Body of pancreas (tissue), 4 donors: ENCODE data around the gene ZNF511. TPM values are rescaled to one million over a fixed set of nuclear protein-coding genes. Genes with fewer than 3 reads are reported as not detected.

Experiments used
- ATAC-seq: fragments of 150-250 bp; one replicate; pipeline ENCODE4 v1.9.1; 2016
- DNase-seq, 4 donors: peaks; one replicate each; pipeline ENCODE4 v3.0.0-alpha.2; 2019
- H3K27ac ChIP-seq, 4 donors: fragments of 200-600 bp; sonication (generic); 1 replicate in 3 of 4; 2 replicates in 1 of 4; pipeline versions ENCODE4 v1.5.1 to v1.6.1; 2016 to 2019; ENCODE audit warnings: mild to moderate bottlenecking in 1 of 4, mixed read lengths in 1 of 4, moderate library complexity in 1 of 4
- H3K27me3 ChIP-seq, 2 donors: fragments of 200-600 bp; sonication (generic); one replicate each; pipeline ENCODE4 v1.6.0; 2016; ENCODE audit warnings: mild to moderate bottlenecking in 1 of 2
- H3K36me3 ChIP-seq, 2 donors: fragments of 200-600 bp; sonication (generic); replicated peaks in 1 of 2; 2 replicates each; pipeline ENCODE4 v1.5.1; 2016; ENCODE audit warnings: low read depth in 2 of 2; ENCODE audit not compliant: insufficient read depth in 1 of 2
- H3K4me1 ChIP-seq: fragments of 200-600 bp; sonication (generic); one replicate; pipeline ENCODE4 v1.6.0; 2016
- H3K4me3 ChIP-seq, 2 donors: fragments of 200-600 bp; sonication (generic); 1 replicate in 1 of 2; 2 replicates in 1 of 2; pipeline ENCODE4 v1.5.1; 2016 to 2019
- H3K9me3 ChIP-seq, 3 donors: fragments of 200-600 bp; sonication (generic); 1 replicate in 2 of 3; 2 replicates in 1 of 3; pipeline ENCODE4 v1.5.1; 2016
- CTCF ChIP-seq, 7 experiments: fragments of 450-650 bp in 4 of 7; fragments of 200-600 bp in 3 of 7; sonication (generic) in 3 of 7; IDR thresholded peaks; one replicate each; pipeline ENCODE4 v1.5.1; 2016 to 2019; ENCODE audit warnings: antibody characterized with exemption in 7 of 7
- POLR2A ChIP-seq, 3 donors: fragments of 450-650 bp; IDR thresholded peaks; one replicate each; pipeline ENCODE4 v1.6.1; 2016; ENCODE audit warnings: antibody characterized with exemption in 3 of 3, mild to moderate bottlenecking in 2 of 3
- WGBS, 2 donors: methylation state at CpG; one replicate each; pipeline ENCODE4 v1.1.5; 2017; 5-methylcytosine and 5-hydroxymethylcytosine counted together
- intact Hi-C: fragments of 100-400 bp; cut with DNase I; formaldehyde crosslinking; loops from one replicate; pipeline ENCODE4 v1.15.1; 2023
- total RNA-seq, 2 donors: library from RNA; depleted of rRNA; stranded (reverse); fragments of >200 nt; gene quantifications; one replicate each; pipeline ENCODE4 v1.1.0, GENCODE V29; 2016

Gene ZNF511
- total RNA-seq, 2 donors from 2014 or later: 15.0 to 22.7 TPM

GRCh38 chr10:133353988-133354605 is 45.4 kb downstream of the ZNF511 start:
- ATAC-seq (no peak), DNase-seq (no peak)
- 83 to 90% methylated on average over 11 to 15 of the region's 16 CpGs for WGBS, 2 donors
- no peak overlapping the region for H3K27ac ChIP-seq
- no peak overlapping the region for H3K4me3 ChIP-seq
- peaks cover 27% of the 10 kb centered on the region for H3K4me1 ChIP-seq
- intact Hi-C loops: no loop called here
- no peaks in the 10 kb centered on the region for H3K27me3 ChIP-seq
- H3K36me3 ChIP-seq: no peaks in the 10 kb centered on the region
- no peak for TF ChIP-seq CTCF (IDR thresholded peaks at IDR 0.05)
- no peak for TF ChIP-seq POLR2A (IDR thresholded peaks at IDR 0.05)
- H3K9me3 ChIP-seq: no peaks in the 10 kb centered on the region

DNA sequence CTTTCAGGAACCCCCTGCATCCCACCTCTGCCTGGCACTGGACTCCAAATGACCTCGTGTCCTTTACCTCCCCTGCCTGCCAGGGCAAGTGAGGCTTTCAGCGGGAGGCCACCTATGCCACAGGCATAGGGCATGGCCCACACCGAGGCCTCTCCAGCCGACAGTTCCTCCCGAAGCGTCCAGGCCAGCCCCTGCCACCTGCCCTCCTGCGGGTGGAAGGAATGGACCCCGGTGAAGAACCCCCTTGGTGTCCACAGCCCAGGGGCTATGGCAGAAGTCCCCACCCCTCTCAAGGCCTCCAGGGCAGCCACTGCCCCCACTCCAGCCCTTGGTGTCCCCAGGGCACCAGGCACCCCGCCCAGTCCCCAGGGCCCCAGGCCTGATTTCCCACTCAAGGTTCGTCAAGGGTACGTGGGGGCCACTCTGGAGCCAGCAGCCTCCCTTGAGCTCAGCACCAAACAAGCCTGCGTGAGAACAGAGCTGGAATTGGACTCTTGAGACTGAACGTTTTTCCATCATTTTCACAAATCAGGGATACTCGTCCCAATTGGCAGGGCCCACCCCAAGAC is 46.0 kb downstream of the ZNF511 start:
- H3K9me3 ChIP-seq: no peaks in the 10 kb centered on the region
- peaks cover 34% of the 10 kb centered on the region for H3K4me1 ChIP-seq
- H3K27ac ChIP-seq: no peak overlapping the region
- H3K27me3 ChIP-seq: no peaks in the 10 kb centered on the region
- intact Hi-C loops: no loop called here
- ATAC-seq: no peak
- WGBS, 2 donors: 87 to 94% methylated on average over 10 to 11 of the region's 14 CpGs
- no peaks in the 10 kb centered on the region for H3K36me3 ChIP-seq
- no peak for DNase-seq
- H3K4me3 ChIP-seq: no peak overlapping the region
- TF ChIP-seq CTCF (IDR thresholded peaks at IDR 0.05) (no peak), POLR2A (IDR thresholded peaks at IDR 0.05) (no peak)

- intact Hi-C loops: no loop called here
- Histone ChIP-seq H3K9me3 (no peaks in the 10 kb centered on the region), H3K36me3 (no peaks in the 10 kb centered on the region), H3K4me3 (no peak overlapping the region), H3K27ac (no peak overlapping the region), H3K27me3 (no peaks in the 10 kb centered on the region), H3K4me1 (peaks cover 39% of the 10 kb centered on the region)
- no peak for TF ChIP-seq POLR2A (IDR thresholded peaks at IDR 0.05)
- no peak for TF ChIP-seq CTCF (IDR thresholded peaks at IDR 0.05)
- no peak for DNase-seq
- 94% methylated on average over 6 of the region's 6 CpGs; no CpG with 5 or more reads in 1 of the 2 donors for WGBS, 2 donors
- no peak for ATAC-seq
These were observed 46.6 kb downstream of the ZNF511 start for GRCh38 chr10:133355266-133355665.

- intact Hi-C loops: no loop called here
These were observed 47.3 kb downstream of the ZNF511 start for GRCh38 chr10:133355991-133356390.

More at GRCh38 chr10:133355991-133356390, 47.3 kb downstream of the ZNF511 start:
- Histone ChIP-seq H3K36me3 (no peaks in the 10 kb centered on the region), H3K4me1 (peaks cover 46% of the 10 kb centered on the region), H3K27ac (no peak overlapping the region), H3K4me3 (no peak overlapping the region), H3K9me3 (no peaks in the 10 kb centered on the region), H3K27me3 (no peaks in the 10 kb centered on the region)
- WGBS, 2 donors: 94% methylated on average over 3 of the region's 3 CpGs; no CpG with 5 or more reads in 1 of the 2 donors
- ATAC-seq: no peak
- DNase-seq: no peak
- no peak for TF ChIP-seq CTCF (IDR thresholded peaks at IDR 0.05)
- no peak for TF ChIP-seq POLR2A (IDR thresholded peaks at IDR 0.05)
